SK-N-SH treated with all-trans-retinoic acid at 6 μM for 48 hours (cell line): ENCODE measurements around the gene SERPINH1.

Source experiments
- ATAC-seq: fragments of 200-7000 bp; cut with Tn5 transposase; 3 replicates; pipeline ENCODE4 v1.9.1; 2020; ENCODE audit warnings: mild to moderate bottlenecking, moderate library complexity
- ARNTL ChIP-seq: fragments of 450-650 bp; formaldehyde crosslinking; IDR thresholded peaks from 2 replicates; pipeline ENCODE4 v1.5.0; 2020; ENCODE audit warnings: low read depth, mild to moderate bottlenecking, moderate library complexity, borderline replicate concordance
- BACH2 ChIP-seq: fragments of 250-450 bp; sonication (Bioruptor Pico); IDR thresholded peaks from 2 replicates; pipeline ENCODE4 v1.9.0; 2021; ENCODE audit warnings: mild to moderate bottlenecking, borderline replicate concordance
- CSDC2 ChIP-seq: fragments of 250-450 bp; sonication (Bioruptor Pico); IDR thresholded peaks from 2 replicates; pipeline ENCODE4 v1.5.0; 2020; ENCODE audit warnings: mild to moderate bottlenecking, moderate library complexity
- ESRRG ChIP-seq: fragments of 250-450 bp; sonication (Bioruptor Pico); IDR thresholded peaks from 2 replicates; pipeline ENCODE4 v1.6.1; 2021; ENCODE audit warnings: mild to moderate bottlenecking
- GLIS3 ChIP-seq: fragments of 250-450 bp; sonication (Bioruptor Pico); IDR thresholded peaks from 2 replicates; pipeline ENCODE4 v1.5.0; 2020; ENCODE audit warnings: mild to moderate bottlenecking, moderate library complexity
- ISL1 ChIP-seq: fragments of 250-450 bp; sonication (Bioruptor Pico); IDR thresholded peaks from 2 replicates; pipeline ENCODE4 v2.1.2; 2022; ENCODE audit warnings: mild to moderate bottlenecking, moderate library complexity
- OSR1 ChIP-seq: fragments of 250-450 bp; sonication (Bioruptor Pico); IDR thresholded peaks from 2 replicates; pipeline ENCODE4 v1.8.0; 2022; ENCODE audit warnings: moderate library complexity, mild to moderate bottlenecking, inconsistent platforms
- PATZ1 ChIP-seq: fragments of 250-450 bp; sonication (Bioruptor Pico); IDR thresholded peaks from 2 replicates; pipeline ENCODE4 v1.8.0; 2020; ENCODE audit warnings: mild to moderate bottlenecking, moderate library complexity, borderline replicate concordance
- SNAI2 ChIP-seq: fragments of 250-450 bp; sonication (Bioruptor Pico); IDR thresholded peaks from 2 replicates; pipeline ENCODE4 v1.5.0; 2020; ENCODE audit warnings: mild to moderate bottlenecking, moderate library complexity
- TCF4 ChIP-seq: fragments of 250-450 bp; sonication (Bioruptor Pico); IDR thresholded peaks from 2 replicates; pipeline ENCODE4 v1.8.0; 2021; ENCODE audit warnings: mild to moderate bottlenecking, moderate library complexity, borderline replicate concordance
- ZC3H10 ChIP-seq: fragments of 250-450 bp; sonication (Bioruptor Pico); IDR thresholded peaks from 2 replicates; pipeline ENCODE4 v1.5.1; 2021; ENCODE audit warnings: mild to moderate bottlenecking, moderate library complexity
- ZFP30 ChIP-seq: fragments of 450-650 bp; formaldehyde crosslinking; IDR thresholded peaks from 2 replicates; pipeline ENCODE4 v1.5.0; 2022; ENCODE audit warnings: mild to moderate bottlenecking, moderate library complexity
- ZNF565 ChIP-seq: fragments of 450-650 bp; formaldehyde crosslinking; conservative IDR thresholded peaks from 2 replicates; pipeline ENCODE4 v1.5.0; 2020; ENCODE audit warnings: low read depth, mild to moderate bottlenecking, moderate library complexity
- ZNF70 ChIP-seq: fragments of 450-650 bp; formaldehyde crosslinking; IDR thresholded peaks from 2 replicates; pipeline ENCODE4 v1.5.0; 2020; ENCODE audit warnings: mild to moderate bottlenecking, moderate library complexity
- TF ChIP-seq, protein P1 (sequence below): fragments of 250-450 bp; sonication (Bioruptor Pico); IDR thresholded peaks from 2 replicates; pipeline ENCODE4 v1.8.0; 2021; ENCODE audit warnings: low read depth, mild to moderate bottlenecking, moderate library complexity, borderline replicate concordance
- TF ChIP-seq, protein P2 (sequence below): fragments of 250-450 bp; sonication (Bioruptor Pico); IDR thresholded peaks from 2 replicates; pipeline ENCODE4 v1.5.0; 2020; ENCODE audit warnings: mild to moderate bottlenecking, moderate library complexity
- TF ChIP-seq, protein P3 (sequence below): fragments of 250-450 bp; sonication (Bioruptor Pico); IDR thresholded peaks from 2 replicates; pipeline ENCODE4 v1.5.1; 2021; ENCODE audit warnings: mild to moderate bottlenecking, moderate library complexity

Gene SERPINH1

DNA sequence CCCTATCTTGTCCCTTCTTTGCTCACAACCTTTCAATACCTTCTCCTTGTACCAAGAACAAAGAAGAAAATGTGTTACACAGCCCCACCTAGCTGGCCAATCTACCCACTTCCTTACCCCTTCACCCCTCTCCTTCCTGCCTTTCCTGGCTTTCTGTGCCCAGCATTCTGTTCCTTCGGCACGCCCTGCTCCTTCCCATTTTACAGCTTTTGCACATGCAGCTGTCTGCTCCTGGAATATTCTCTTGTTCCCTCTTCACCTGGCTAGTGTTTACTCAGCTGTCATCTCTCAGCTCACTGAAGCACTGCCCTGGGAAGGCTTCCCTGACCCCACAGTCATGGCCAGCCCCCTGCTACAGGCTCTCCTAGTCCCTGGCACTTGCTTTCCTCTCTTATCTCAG is 30.7 kb downstream of the SERPINH1 start (continued):
- TF ChIP-seq PATZ1 (CRISPR knock-in tag) (no peak), ZNF565 (CRISPR knock-in tag) (no peak)
- TF ChIP-seq, protein P1, sequence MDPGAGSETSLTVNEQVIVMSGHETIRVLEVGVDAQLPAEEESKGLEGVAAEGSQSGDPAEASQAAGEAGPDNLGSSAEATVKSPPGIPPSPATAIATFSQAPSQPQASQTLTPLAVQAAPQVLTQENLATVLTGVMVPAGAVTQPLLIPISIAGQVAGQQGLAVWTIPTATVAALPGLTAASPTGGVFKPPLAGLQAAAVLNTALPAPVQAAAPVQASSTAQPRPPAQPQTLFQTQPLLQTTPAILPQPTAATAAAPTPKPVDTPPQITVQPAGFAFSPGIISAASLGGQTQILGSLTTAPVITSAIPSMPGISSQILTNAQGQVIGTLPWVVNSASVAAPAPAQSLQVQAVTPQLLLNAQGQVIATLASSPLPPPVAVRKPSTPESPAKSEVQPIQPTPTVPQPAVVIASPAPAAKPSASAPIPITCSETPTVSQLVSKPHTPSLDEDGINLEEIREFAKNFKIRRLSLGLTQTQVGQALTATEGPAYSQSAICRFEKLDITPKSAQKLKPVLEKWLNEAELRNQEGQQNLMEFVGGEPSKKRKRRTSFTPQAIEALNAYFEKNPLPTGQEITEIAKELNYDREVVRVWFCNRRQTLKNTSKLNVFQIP (CRISPR knock-in tag) = no peak
- TF ChIP-seq, all 23 proteins: peak for 0

GRCh38 chr11:75593286-75593915 is 31.3 kb downstream of the SERPINH1 start:
- no peak for ATAC-seq
- TF ChIP-seq BACH2 (CRISPR knock-in tag) = no peak
- TF ChIP-seq ESRRG (CRISPR knock-in tag) = no peak
- no peak for TF ChIP-seq TCF4
- TF ChIP-seq PATZ1 (CRISPR knock-in tag) = no peak
- TF ChIP-seq ARNTL (CRISPR knock-in tag) = no peak
- TF ChIP-seq, protein P2, sequence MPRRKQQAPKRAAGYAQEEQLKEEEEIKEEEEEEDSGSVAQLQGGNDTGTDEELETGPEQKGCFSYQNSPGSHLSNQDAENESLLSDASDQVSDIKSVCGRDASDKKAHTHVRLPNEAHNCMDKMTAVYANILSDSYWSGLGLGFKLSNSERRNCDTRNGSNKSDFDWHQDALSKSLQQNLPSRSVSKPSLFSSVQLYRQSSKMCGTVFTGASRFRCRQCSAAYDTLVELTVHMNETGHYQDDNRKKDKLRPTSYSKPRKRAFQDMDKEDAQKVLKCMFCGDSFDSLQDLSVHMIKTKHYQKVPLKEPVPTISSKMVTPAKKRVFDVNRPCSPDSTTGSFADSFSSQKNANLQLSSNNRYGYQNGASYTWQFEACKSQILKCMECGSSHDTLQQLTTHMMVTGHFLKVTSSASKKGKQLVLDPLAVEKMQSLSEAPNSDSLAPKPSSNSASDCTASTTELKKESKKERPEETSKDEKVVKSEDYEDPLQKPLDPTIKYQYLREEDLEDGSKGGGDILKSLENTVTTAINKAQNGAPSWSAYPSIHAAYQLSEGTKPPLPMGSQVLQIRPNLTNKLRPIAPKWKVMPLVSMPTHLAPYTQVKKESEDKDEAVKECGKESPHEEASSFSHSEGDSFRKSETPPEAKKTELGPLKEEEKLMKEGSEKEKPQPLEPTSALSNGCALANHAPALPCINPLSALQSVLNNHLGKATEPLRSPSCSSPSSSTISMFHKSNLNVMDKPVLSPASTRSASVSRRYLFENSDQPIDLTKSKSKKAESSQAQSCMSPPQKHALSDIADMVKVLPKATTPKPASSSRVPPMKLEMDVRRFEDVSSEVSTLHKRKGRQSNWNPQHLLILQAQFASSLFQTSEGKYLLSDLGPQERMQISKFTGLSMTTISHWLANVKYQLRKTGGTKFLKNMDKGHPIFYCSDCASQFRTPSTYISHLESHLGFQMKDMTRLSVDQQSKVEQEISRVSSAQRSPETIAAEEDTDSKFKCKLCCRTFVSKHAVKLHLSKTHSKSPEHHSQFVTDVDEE (CRISPR knock-in tag) = no peak
- TF ChIP-seq ISL1 (CRISPR knock-in tag) = no peak
- TF ChIP-seq ZFP30 (CRISPR knock-in tag) = no peak
- TF ChIP-seq GLIS3 = no peak
- TF ChIP-seq, protein P1 (CRISPR knock-in tag) = no peak
- TF ChIP-seq OSR1 = no peak
- TF ChIP-seq CSDC2 = no peak
- TF ChIP-seq ZC3H10 = no peak

DNA sequence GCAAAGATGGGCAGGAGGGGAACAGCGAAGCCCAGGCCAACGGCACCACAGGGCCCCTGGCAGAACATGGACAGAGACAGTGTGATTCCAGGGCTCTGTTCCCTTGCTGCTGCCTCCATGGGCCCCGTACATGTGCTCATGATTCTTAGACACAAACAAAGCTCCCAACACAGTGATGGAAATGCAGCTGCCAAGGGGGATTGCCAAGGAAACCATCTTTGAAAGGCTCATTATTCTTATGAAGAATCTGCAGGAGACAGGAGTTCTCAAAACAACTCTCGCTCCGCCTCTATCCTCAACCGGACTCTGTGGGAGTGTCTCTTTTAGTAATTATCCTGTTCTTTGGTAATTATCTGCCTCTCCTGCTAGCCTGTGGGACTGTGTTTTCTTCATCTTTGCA is 32.2 kb downstream of the SERPINH1 start:
- ATAC-seq = no peak
- TF ChIP-seq SNAI2 (CRISPR knock-in tag) (no peak), PATZ1 (CRISPR knock-in tag) (no peak), ZNF565 (CRISPR knock-in tag) (no peak), ISL1 (CRISPR knock-in tag) (no peak), ZFP30 (CRISPR knock-in tag) (no peak), OSR1 (no peak), CSDC2 (no peak), ZNF70 (CRISPR knock-in tag) (no peak), BACH2 (CRISPR knock-in tag) (no peak)
- TF ChIP-seq, protein P3, sequence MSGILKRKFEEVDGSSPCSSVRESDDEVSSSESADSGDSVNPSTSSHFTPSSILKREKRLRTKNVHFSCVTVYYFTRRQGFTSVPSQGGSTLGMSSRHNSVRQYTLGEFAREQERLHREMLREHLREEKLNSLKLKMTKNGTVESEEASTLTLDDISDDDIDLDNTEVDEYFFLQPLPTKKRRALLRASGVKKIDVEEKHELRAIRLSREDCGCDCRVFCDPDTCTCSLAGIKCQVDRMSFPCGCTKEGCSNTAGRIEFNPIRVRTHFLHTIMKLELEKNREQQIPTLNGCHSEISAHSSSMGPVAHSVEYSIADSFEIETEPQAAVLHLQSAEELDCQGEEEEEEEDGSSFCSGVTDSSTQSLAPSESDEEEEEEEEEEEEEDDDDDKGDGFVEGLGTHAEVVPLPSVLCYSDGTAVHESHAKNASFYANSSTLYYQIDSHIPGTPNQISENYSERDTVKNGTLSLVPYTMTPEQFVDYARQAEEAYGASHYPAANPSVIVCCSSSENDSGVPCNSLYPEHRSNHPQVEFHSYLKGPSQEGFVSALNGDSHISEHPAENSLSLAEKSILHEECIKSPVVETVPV (CRISPR knock-in tag) = no peak
- TF ChIP-seq, protein P1 (CRISPR knock-in tag) = no peak
- TF ChIP-seq, protein P2 (CRISPR knock-in tag) = no peak
